OCI-LY7 (cell line): ENCODE data around the gene TMEM170B.

ENCODE experiments used
- CTCF ChIP-seq: fragments of 200-600 bp; sonication (generic); conservative IDR thresholded peaks from 2 replicates; pipeline ENCODE4 v1.5.1; 2014; ENCODE audit warnings: mild to moderate bottlenecking, antibody characterized with exemption, low read length, moderate library complexity, mixed read lengths
- EZH2phosphoT487 ChIP-seq: fragments of 200-600 bp; sonication (generic); IDR thresholded peaks from 2 replicates; pipeline ENCODE4 v1.6.1; 2018; ENCODE audit warnings: low read depth, borderline replicate concordance, mild to moderate bottlenecking, mixed run types, antibody characterized with exemption, low read length, moderate library complexity, mixed read lengths

- TF ChIP-seq CTCF = no peak
- no peak for TF ChIP-seq EZH2phosphoT487
These were observed at the start of gene TMEM170B for GRCh38 chr6:11537229-11538051.
